ENCODE results near the gene EBF3.
A peak's percentile ranks its signal among the peaks of the same experiment; 100 is the strongest.

EBF3 gene

DNA sequence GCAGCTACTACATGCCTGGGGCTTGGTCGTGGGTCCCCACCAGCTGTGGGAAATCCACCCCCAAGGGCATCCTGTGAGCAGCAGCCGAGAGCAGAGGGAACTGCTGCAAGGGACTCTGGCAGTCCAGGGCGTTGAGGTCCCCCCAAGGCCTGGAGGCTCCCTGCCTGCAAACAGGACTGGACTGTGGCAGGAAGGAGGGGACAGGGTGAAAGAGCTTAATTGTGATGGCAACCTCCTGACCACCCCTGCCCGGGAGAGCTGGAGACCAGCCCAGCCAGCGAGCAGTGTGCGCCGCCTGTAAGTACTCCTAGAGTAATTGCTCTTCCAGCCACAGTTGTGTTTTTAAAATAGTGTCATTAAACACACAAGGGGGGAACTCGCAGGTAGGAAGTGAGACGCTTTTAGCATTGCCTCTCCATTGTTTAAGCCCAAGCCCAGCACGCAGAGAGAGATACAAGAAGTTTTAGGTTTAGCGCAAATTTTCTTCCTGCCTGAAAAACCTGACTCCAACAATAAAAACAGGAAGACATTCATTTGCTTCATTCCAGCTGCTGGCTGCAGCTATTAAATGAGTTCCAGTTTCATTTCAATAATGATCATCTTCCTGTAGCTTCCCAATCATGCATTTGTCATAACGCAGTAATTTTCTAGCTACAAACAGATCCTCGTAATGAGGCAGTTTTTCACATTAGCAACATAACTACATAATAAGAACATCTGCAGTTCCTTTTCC is 111.1 kb downstream of the EBF3 start:
- DNase-seq (ENCODE audit: low read depth), result peak; percentile 7

DNA sequence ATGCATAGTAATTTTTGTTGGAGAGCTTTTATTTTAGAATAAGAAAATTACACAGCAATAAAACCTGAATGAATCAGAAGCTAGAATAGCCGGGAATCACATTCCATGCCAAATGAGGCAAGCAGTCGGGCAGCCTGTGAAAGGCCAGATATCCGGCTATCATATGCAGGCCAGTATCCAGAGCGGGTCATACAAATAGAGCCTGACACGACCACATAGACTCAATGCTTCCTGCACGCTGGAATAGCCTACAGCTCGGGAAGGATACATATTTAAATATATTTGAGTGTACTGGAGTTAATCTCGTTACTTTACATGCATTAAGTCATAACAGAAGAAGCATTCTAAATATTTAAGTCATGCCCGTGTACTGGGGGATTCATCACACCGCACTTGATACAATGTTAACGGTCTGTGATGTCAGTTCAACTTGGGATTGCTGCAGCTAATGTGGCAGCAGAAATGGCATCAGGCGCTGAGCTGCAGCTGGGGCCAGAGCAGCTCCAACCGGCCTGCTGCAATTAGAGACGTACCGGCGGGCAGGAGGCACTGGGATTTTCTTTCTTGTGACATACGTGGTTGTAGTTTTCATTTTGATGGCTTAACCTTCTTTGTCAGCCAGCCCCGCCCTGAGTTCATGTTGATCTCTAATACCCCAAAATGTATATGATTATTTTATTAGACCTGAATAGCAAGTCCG is 112.0 kb downstream of the EBF3 start:
- DNase-seq (ENCODE audit: low read depth), result no peak

DNA sequence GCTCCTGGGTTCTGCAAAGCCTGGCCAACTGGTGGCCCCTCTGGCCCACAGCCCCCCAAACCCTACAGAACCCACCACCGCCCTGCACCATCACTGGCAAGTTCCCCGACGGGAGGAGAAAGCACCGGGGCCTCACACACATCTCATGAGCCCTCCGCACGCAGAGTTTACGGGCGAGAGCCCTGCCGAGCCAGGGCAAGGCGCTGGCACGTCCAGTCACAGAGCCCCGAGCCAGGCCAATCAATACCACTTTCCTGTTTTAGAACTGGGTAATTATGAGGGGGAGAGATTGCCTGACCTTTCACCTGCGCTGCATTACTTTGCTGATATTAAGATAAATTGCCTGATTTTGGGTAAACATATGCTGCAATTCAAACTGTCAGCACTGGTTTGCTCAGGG is 113.3 kb downstream of the EBF3 start:
- no peak for DNase-seq (ENCODE audit: low read depth)

- no peak for DNase-seq (ENCODE audit: low read depth)
Observed at GRCh38 chr10:129850316-129850715, 113.8 kb downstream of the EBF3 start.

DNA sequence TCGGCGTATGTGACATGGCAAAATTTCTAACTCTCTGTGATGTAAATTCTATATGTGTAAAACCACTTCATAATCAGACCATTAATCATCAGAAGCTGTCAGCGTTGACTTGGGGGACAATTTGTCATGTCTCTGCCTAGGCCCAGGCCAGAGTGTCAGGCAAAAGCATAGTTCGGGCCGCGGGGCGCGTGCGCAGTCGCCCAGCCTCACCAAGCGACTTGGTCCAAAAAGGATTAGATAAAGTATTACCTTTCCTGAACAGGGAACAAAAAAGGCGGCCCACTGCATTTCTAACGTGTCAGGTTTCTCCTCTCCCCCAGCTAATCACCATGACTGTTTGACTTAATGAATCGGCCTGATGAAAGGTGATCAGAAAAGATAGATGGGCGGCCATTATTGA is 114.2 kb downstream of the EBF3 start:
- no peak for DNase-seq (ENCODE audit: low read depth)

DNA sequence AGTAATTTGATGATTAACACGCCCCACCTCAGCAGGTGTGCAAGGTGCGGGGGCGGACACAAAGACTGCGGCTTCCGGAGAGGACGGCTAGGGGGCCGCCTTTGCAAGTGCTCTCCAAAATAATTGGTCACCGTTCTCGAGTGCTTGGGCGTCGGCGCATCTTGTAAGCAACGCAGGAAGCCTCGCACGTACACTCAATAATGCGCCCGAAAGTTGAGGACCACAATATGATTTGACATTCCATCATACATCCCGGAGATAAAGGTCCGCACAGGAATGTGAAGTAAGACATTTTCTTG is 114.7 kb downstream of the EBF3 start:
- no peak for DNase-seq (ENCODE audit: low read depth)

DNA sequence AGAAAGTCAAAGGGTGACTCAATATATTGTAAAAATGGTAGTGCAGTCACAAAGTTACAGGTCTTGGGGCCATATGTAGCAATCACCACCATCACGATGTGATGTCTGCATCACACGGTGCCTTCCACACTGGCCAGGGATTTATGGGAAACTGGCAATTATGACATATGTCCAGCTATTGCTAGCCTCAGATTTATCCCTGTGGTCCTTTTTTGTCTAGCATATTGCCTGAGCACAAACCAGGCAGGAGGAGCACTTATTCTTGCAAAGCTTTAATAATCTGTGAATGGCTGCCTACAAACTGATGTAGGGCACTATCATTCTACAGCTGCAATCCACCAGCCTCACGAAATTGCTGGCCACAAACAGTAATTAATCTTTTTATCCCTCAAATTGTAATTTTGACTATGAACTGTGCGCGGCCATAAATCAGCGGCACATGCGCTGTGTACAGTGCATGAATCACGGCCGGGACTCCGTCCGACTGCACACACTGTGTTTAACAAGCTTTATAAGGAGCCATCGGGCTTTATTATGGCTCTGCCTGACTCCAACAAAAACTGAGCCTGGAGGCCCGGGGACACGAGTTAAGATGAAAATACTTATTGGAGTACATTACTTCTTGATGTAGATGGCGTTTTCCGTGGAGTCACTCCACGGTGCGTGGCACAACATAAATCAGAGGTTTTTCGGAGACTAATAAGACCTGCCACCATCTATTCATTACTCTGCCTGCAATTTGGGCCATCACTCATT is 115.2 kb downstream of the EBF3 start:
- no peak for DNase-seq (ENCODE audit: low read depth)

DNA sequence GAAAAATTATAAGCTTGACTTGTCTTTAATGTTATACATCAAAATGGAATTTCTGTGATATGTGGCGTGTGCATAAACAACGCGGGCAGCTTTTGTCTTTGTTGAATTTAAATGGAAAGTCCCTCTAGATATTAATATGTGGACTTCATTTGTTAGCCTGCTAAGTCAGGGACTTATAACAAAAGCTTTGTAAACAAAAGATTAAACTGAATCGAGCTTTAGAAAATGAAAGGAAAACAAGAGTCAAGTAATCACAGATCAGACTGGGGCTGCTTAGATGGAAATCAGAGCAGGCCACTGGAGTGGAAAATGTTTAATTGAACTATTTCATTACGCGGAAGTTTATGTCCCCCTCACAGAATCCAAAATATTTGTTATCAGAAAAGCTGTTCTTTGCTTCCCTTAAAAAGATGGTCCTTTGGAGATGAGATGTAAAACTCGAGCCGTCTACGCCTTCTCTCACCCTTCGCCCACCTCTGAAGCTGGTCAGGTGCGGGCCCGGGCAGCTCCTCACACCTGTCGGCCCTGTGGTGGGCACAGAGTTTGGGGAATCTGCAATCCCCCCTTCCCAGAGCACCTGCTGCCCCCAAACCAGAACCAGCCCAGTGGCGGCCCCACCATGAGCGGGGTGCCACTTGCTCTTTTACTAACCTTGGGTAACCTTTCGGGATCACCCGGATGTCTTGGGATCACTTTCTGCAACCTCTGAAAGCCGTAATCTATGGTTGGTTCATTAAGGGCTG is 116.2 kb downstream of the EBF3 start:
- DNase-seq (ENCODE audit: low read depth), result no peak

DNA sequence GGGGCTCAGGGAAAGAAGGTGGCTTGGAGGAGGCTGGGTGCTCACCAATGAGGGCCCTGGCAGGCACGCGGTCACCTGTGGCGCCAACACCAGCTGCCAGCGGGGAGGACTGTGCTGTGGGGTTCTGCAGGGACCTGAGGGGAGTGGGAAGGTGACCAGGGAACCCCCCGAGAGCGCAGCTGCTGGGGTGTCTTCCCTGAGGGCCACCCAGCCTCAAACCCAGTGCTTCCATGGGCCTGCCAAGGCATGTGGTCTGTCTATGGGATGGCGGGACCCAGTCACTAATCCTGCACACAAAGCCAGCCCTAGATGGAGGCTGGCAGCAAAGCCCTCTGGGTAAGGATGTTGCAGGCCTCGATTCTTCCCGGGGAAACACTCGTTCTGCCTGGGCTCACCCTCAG is 117.1 kb downstream of the EBF3 start:
- no peak for DNase-seq (ENCODE audit: low read depth)

DNA sequence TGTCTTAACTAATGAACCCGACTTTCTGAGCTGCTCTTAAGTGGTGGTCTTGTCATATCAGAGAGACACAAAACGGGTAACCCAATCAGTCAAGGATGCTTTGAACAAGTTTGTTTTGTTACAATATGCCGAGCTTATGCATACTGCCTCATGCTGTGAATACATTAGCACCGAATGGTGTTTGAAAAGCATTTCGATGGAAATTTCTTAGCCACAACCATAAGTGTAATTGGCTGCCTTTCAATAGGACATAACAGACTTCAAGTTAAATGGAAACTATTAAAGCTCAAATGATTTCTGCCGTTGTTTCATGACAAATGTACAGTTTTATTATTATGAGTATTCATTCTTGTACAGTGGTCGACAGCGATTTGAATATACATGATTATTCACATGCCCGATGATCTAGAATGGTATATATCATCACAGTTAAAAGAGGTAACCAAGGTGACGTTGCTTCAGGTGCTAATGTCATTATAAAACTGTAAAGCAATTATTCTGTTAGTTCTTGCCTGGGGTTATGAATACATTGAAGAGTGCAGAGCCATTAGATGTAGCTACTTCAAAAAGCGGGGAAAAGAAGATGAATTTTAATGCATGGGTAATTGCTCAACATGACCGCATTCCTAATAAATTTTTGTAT is 118.8 kb downstream of the EBF3 start:
- DNase-seq (ENCODE audit: low read depth), result no peak

- DNase-seq (ENCODE audit: low read depth), result no peak
Observed at GRCh38 chr10:129844216-129844766, 119.8 kb downstream of the EBF3 start.

DNA sequence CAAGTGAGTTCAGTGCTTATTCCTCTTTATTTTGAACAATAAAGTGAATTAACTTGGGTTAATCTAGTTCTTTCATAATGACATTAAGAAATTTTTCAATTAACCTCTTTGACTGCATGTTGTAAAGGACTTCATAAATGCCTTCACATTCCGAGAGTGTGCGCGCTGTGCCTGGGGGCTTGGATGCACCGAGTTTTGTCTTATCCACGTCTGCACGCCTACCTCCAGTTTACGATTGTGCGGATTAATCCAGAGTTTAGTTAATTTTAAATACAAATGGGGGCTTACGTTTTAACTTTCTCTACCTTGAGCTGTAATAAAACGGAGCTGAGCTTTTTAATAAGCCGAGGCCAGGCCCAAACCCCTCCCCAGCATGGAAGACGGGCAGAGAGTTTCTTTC is 120.4 kb downstream of the EBF3 start:
- DNase-seq (ENCODE audit: low read depth), result no peak

DNA sequence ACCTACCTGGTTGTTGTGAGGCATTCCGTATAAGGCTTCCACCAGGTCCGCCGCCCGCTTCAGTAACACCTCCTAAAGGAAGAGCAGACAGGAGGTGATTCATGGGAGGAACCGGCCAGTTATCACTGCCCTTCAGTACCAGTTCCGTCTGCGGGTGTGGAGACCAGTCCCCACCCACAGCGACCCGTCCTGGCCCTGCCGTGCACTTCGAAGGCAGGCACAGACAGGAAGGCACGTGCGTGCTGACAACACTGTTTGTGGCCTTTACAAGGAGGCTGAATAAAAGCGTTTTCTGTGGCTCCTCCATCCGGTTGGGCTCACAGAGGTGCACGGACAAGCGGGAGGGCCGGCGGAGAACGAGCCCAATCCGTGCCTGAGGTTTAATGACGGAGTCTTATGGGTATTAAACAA is 120.9 kb downstream of the EBF3 start:
- DNase-seq (ENCODE audit: low read depth), result no peak

- no peak for DNase-seq (ENCODE audit: low read depth)
Observed at GRCh38 chr10:129842031-129842430, 122.0 kb downstream of the EBF3 start.

DNA sequence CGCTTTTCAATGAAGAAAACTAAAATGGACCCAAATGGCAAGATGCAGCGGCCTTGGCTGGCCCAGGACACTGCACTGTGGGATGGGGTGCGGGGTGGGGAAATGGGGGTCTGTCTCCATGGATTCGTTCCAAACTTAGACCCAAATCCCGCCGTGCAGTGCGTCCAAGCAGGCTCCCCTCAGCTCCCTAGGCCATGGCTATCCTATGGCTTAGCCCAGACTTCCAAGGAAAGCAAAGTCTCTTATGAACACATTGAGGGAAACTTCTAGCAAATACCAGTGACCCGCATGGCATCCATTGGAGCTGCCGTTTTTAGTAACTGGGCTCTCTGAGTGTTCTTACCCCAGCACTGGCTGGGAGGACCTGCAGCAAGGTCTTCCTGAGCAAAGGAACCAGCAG is 122.5 kb downstream of the EBF3 start:
- no peak for DNase-seq (ENCODE audit: low read depth)

DNA sequence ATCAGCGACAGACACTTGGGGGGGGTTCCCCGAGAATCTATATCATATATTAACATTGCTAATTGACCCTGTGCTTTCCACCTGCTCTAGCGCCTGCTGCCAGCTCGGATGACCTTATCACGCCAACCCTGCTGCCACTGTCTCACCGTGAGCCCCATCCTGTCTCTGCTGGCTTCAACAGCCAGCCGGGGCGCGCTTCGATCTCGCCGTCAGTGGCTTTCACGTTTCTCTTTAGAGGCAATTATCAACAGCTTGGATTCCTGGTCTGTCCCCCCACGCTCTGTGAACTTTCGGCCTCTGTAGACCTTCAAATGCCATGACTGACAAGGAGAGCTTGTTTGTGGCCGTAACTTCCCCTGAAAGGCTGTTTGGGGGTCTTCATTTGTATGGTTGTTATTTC is 123.0 kb downstream of the EBF3 start:
- no peak for DNase-seq (ENCODE audit: low read depth)

DNA sequence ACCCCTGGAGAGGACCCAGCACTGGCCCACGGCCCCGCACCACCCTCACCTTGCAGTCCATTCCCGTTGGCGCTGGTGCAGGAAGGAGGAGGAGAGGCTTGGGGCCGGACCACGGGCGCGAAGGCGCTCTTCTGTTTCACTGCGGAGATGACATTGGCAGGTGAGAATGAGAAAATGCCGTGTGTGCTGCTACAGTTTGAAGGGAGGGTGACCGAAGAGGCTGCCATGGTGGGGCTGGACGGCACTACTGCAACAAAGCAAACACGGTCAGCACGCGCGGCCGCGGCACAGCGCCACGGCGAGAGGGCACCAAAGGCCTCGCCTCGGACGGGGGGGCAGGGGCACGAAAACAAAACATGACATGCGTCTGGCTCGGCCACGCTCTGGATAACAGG is 123.9 kb downstream of the EBF3 start:
- DNase-seq (ENCODE audit: low read depth), result no peak

GRCh38 chr10:129839285-129840195 is 124.5 kb downstream of the EBF3 start:
- DNase-seq (ENCODE audit: low read depth), result no peak

GRCh38 chr10:129838794-129839193 is 125.3 kb downstream of the EBF3 start:
- DNase-seq (ENCODE audit: low read depth), result no peak

- DNase-seq (ENCODE audit: low read depth), result no peak
Observed at GRCh38 chr10:129837909-129838582, 126.0 kb downstream of the EBF3 start.

All from GM04504 (cell line).